Fibroblast of the aortic adventitia (primary cell): Measurements from ENCODE around the gene DIAPH3. TPM values are rescaled to one million over a fixed set of nuclear protein-coding genes. Genes with fewer than 3 reads are reported as not detected.
A peak's percentile ranks its signal among the peaks of the same experiment; 100 is the strongest.
"Not testable (repeated sequence)": the region's sequence is repeated elsewhere in the genome, so short reads cannot be mapped to it uniquely, and the experiment has no call there.

Experiments used
- DNase-seq: peaks from one replicate; pipeline ENCODE4 v3.0.0-alpha.2; 2010; ENCODE audit warnings: low read depth
- H3K4me3 ChIP-seq: 2 replicates; pipeline ENCODE4 v1.5.1; 2011; ENCODE audit warnings: low read depth, mild to moderate bottlenecking, control low read depth, low read length, moderate library complexity
- total RNA-seq: library from RNA; depleted of rRNA; stranded (reverse); fragments of >200 nt; gene quantifications from 2 replicates; pipeline ENCODE4 v1.2.3, GENCODE V29; 2012; ENCODE audit warnings: low replicate concordance
- TF ChIP-seq, protein P1 (sequence below): IDR thresholded peaks from 2 replicates; pipeline ENCODE4 v1.5.1; 2011; ENCODE audit warnings: mild to moderate bottlenecking, low read length, control low read depth, inconsistent platforms; ENCODE audit not compliant: insufficient read depth

Gene DIAPH3, protein sequence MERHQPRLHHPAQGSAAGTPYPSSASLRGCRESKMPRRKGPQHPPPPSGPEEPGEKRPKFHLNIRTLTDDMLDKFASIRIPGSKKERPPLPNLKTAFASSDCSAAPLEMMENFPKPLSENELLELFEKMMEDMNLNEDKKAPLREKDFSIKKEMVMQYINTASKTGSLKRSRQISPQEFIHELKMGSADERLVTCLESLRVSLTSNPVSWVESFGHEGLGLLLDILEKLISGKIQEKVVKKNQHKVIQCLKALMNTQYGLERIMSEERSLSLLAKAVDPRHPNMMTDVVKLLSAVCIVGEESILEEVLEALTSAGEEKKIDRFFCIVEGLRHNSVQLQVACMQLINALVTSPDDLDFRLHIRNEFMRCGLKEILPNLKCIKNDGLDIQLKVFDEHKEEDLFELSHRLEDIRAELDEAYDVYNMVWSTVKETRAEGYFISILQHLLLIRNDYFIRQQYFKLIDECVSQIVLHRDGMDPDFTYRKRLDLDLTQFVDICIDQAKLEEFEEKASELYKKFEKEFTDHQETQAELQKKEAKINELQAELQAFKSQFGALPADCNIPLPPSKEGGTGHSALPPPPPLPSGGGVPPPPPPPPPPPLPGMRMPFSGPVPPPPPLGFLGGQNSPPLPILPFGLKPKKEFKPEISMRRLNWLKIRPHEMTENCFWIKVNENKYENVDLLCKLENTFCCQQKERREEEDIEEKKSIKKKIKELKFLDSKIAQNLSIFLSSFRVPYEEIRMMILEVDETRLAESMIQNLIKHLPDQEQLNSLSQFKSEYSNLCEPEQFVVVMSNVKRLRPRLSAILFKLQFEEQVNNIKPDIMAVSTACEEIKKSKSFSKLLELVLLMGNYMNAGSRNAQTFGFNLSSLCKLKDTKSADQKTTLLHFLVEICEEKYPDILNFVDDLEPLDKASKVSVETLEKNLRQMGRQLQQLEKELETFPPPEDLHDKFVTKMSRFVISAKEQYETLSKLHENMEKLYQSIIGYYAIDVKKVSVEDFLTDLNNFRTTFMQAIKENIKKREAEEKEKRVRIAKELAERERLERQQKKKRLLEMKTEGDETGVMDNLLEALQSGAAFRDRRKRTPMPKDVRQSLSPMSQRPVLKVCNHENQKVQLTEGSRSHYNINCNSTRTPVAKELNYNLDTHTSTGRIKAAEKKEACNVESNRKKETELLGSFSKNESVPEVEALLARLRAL
- 4.8 and 40.9 TPM in 2 replicates for total RNA-seq

DNA sequence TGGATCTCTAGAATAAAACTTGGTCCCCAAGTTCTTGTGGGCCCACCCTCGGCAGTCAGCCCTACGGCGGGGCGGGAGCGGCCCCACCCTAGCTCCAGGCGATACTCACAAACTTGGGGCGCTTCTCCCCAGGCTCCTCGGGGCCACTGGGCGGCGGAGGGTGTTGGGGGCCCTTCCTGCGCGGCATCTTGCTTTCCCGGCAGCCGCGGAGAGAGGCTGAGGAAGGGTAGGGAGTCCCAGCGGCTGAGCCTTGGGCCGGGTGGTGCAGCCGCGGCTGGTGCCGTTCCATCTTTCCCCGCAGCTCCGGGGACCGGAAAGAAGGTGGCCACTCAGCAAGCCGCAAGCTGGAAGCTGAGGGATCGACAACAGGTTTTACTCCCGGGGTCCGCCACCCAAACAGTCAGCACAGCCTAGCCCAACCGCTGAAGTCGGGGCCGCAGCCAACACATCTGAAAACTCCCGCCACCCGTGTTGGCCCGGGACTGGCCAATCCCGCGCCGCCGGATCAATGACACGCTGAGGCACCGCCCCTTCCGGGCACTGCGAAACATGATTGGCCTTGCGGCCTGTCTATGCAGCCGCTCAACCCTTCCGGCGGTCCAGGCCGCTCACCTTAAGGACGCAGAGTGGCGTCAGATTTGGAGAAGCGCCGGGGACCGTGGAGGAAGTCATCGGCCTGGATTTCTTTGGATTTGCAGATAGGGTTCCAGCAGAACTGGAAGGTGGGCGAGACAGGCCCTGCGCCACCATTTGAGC is at the start of gene DIAPH3:
TSS of gene DIAPH3 (minus strand) at position 451 of the 756 bp plus-strand sequence. CDS start at position 289, 162 bp downstream.
- DNase-seq = peak; percentile 95
- TF ChIP-seq, protein P1, sequence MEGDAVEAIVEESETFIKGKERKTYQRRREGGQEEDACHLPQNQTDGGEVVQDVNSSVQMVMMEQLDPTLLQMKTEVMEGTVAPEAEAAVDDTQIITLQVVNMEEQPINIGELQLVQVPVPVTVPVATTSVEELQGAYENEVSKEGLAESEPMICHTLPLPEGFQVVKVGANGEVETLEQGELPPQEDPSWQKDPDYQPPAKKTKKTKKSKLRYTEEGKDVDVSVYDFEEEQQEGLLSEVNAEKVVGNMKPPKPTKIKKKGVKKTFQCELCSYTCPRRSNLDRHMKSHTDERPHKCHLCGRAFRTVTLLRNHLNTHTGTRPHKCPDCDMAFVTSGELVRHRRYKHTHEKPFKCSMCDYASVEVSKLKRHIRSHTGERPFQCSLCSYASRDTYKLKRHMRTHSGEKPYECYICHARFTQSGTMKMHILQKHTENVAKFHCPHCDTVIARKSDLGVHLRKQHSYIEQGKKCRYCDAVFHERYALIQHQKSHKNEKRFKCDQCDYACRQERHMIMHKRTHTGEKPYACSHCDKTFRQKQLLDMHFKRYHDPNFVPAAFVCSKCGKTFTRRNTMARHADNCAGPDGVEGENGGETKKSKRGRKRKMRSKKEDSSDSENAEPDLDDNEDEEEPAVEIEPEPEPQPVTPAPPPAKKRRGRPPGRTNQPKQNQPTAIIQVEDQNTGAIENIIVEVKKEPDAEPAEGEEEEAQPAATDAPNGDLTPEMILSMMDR = no peak
- peak within 1 kb of the TSS; percentile 91 for H3K4me3 ChIP-seq

DNA sequence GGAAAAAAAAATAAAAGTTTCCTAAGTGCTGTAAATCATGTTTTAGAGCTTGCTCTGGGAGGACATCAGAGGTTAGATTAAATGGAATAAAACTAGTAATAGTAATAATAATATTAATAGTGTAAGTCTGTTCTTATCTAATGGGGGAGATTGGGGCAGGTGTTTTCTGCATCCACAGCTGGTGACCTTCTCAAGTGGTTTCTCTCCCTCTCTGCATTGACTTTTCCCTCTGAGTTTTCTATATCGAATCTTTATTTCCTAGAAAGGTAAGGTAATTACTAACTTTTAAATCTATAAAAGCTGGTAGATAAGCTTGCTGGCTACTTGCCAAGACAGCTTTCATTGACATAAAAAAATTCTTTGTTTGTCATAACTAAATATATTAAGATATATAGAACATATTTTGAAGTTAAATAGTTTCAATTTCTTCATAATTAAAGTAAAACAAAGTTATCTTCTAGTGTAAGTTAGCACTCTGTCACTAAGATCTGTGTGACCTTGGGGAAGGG is 49.6 kb upstream of the DIAPH3 start:
- TF ChIP-seq, protein P1 = no peak
- DNase-seq = no peak
- H3K4me3 ChIP-seq = no peak overlapping the region

DNA sequence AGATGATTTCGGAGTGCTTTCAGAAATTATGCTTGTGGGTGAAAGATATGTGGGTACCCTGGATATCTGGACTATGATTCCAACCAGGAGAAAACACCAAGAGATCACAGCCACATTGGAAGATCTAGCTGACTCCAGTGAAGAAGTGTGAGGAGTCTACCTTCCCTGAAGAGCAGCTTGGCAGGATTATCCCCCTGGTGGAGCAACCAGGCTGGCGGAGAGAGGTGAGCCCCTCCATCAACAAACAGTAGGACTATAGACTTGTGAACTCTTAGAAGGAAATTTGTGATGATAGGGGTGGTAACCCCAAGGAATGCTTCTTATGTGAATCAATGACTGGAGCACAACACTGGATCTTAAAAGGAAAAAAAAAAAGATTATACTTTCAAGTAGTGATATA is 47.8 kb upstream of the DIAPH3 start:
- TF ChIP-seq, protein P1 = no peak
- no peak for DNase-seq

DNA sequence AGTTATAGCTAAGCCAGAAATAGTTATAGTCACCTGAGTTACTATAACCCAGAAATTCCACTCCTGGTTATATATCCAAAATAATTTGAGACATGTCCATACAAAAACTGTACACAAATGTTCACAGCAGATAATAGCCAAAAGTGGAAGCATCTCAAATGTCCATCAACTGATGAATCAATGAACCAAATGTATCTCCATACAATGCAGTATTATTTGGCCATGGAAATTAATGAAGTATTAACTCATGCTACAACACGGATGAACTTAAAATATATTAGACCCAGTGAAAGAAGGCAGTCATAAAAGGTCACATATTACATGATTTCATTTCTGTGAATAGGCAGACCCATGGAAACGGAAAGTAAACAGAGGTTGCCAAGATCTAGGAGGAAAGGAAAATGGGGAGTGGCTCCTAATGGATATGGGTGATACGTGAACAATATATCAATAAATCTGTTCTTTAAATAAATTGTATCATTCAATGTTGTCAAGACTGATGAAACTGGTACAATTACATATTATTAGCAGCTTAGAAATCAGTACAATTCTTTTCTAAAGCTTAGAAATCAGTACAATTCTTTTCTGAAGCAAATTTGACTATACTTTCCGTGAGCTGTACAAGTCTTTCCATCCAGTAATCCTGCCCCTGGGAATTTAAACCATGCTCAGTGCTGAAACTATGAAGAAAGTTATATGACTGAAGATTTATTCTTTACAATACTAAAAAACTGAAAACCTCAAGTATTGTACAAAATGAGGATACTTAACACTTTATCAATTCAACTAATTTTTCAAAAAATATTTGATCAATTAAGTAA is 47.0 kb upstream of the DIAPH3 start:
- no peak for DNase-seq
- TF ChIP-seq, protein P1 = no peak
- H3K4me3 ChIP-seq = no peak overlapping the region

More for the DNA sequence above, 47.8 kb upstream of the DIAPH3 start:
- H3K4me3 ChIP-seq = no peak overlapping the region

DNA sequence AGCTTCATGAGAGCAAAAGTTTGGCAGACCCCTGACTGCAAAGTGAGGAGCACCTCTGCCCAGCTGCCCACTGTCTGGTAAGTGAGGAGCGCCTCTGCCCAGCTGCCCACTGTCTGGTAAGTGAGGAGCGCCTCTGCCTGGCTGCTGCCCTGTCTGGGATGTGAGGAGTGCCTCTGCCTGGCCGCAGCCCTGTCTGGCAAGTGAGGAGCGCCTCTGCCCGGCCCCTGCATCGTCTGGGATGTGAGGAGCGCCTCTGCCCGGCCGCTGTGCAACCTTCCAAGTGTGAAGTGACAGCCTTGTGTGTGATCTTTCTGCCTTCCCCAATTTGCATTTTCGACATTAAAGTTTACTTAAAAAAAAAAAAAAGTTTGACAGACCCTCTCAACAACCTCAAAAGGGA is 41.8 kb upstream of the DIAPH3 start:
- DNase-seq, H3K4me3 ChIP-seq: not testable (repeated sequence)

DNA sequence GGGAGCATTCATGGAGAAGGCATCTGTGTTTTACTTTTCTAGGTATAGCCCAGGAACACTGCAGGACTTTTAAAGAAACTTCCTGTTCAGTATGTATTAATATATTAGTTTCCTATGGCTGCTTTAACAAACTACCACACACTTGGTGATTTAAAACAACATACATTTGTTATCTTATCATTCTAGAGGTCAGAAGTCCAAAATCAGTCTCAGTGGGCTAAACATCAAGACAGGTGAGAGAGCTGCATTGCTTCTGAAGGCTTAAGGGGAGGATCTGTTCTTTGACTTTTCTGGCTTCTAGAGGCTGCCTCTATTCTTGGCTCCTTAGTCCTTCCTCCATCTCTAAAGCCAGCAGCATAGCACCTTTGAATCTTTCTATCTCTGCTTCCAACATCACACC is 37.6 kb upstream of the DIAPH3 start:
- no peak overlapping the region for H3K4me3 ChIP-seq
- no peak for DNase-seq
- TF ChIP-seq, protein P1 = no peak

DNA sequence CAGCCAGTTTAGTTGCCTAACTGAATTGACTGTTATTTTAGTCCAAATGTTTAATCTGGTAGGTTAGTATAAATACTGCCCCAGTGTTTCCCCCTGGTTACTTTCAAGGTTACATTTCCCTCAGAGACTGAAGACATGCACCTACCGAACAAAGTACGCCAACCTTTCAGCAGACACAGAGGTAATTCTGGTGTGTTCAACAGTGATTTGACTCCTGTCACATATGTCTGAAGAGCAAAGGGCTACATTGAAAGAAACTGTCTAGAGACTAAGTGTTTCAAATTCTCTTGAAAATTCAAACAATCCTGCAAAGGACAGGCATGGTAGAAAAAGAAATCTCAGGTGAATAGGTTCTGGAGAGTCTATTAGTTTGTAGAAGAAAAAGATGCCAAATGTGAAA is 32.2 kb upstream of the DIAPH3 start:
- not testable (repeated sequence) for DNase-seq

More for the DNA sequence above, 32.2 kb upstream of the DIAPH3 start:
- not testable (repeated sequence) for H3K4me3 ChIP-seq
